ENCODE data around the gene SPPL2B.
"Not testable (repeated sequence)": the region's sequence is repeated elsewhere in the genome, so short reads cannot be mapped to it uniquely, and the experiment has no call there.

The SPPL2B gene

DNA sequence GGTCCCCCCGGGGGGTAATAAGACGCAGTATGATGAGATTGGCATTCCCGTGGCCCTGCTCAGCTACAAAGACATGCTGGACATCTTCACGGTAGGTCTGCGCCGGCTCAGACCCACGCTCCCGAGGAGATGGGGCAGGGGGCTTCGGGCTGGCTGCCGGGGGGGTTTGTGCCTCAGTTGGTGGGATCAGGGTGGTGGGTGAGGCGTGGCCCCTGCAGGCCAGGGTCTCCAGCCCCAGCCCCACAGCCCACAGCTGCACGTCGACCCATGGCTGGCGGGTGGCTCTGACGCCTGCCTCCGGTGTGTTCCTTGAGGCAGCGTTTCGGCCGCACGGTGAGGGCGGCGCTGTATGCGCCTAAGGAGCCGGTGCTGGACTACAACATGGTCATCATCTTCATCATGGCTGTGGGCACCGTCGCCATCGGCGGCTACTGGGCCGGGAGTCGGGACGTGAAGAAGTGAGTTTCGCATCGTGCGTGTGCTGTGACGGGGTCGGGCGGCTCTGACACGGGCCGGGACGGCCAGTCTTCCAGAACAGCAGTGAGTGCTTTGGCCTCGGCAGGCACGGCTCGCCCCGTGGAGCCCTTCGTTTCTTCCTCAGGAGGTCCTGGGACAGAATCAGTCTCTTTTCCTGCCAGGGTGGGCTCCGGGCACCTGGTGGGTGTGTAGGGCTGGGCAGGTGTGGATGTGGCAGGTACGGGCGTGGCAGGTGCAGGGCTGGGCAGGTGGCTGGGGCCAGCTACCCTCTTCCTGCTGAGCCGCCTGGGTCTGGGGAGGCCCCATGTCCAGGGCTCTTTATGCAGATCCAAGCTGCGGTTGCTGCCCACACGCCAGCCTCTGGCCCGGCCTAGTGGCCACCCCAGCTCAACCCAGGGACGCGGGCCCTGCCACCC is 10.5 kb downstream of the SPPL2B start:
- no peak for DNase-seq

- DNase-seq = no peak
Measured at GRCh38 chr19:2339644-2340310, 11.3 kb downstream of the SPPL2B start.

DNA sequence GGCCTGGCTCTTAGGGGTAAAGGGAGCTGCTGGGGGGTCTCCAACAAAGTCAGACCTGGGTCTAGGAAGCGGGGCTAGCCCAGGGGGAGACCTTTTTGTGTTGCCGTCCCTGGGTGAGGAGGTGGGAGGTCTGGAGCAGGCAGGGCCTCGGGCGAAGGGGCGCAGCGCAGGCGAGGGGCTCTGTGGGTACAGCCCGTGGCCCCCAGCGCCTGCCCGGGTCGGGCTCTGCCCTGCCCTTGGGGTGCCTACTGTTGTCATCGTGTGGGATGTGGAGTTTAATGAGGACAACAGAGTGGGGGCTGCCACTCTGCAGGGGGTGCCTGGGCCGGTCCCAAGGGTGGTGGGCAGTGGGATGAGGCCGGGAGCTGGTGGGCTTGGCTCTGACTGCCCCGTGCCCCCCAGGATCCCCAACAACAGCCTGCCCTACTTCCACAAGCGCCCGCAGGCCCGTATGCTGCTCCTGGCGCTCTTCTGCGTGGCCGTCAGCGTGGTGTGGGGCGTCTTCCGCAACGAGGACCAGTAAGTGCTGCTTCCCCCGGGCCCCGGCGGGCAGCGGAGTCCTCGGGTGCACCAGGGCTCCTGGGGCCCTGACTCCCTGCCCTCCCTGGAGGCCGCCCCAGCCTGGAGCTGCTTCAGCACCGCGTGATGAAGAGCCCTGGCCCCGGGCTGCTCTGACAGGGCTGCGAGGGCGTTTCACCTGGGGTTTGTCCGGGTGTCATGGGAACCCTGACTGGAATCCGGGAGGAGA is 12.2 kb downstream of the SPPL2B start:
- no peak for DNase-seq

GRCh38 chr19:2341244-2341751 is 12.8 kb downstream of the SPPL2B start:
- DNase-seq = no peak

- DNase-seq = no peak
Measured at GRCh38 chr19:2341982-2342381, 13.5 kb downstream of the SPPL2B start.

GRCh38 chr19:2342656-2343288 is 14.3 kb downstream of the SPPL2B start:
- no peak for DNase-seq

DNA sequence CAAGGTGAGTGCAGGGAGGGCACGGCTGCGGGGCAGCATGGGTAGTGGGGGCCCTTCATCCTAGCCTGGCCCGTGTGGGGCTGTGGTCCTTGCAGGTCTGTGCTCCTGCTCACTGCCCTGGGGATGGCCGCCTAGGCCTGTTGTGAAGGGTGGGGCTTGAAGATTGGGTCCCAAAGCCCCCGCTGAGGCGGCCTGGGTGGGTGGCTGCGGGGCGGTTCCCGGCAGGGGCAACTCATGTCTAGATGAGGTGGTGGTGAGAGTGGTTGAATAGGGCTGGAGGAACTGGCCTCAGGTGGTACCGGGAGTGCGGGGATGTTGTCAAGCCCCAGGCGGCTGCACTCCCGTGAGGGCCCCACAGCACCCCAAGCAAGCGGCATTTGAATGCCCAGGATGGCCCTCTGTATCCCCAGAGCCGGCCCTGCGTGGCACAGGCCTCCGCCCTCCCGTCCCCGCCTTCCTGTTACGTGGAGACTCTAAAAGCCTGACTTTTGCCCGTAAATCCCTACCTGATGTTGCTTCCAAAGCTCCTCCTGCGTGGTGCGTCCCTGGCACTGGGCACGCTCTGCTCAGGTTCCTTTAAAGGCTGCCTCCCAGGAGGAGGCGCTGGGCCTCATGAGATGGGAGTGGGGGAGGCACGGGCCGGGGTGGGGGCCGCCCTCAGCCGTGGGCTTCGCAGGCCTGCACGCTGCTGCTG is 15.0 kb downstream of the SPPL2B start:
- DNase-seq = no peak

- DNase-seq = no peak
Measured at GRCh38 chr19:2344381-2344870, 15.9 kb downstream of the SPPL2B start.

GRCh38 chr19:2345076-2345475 is 16.6 kb downstream of the SPPL2B start:
- no peak for DNase-seq

DNA sequence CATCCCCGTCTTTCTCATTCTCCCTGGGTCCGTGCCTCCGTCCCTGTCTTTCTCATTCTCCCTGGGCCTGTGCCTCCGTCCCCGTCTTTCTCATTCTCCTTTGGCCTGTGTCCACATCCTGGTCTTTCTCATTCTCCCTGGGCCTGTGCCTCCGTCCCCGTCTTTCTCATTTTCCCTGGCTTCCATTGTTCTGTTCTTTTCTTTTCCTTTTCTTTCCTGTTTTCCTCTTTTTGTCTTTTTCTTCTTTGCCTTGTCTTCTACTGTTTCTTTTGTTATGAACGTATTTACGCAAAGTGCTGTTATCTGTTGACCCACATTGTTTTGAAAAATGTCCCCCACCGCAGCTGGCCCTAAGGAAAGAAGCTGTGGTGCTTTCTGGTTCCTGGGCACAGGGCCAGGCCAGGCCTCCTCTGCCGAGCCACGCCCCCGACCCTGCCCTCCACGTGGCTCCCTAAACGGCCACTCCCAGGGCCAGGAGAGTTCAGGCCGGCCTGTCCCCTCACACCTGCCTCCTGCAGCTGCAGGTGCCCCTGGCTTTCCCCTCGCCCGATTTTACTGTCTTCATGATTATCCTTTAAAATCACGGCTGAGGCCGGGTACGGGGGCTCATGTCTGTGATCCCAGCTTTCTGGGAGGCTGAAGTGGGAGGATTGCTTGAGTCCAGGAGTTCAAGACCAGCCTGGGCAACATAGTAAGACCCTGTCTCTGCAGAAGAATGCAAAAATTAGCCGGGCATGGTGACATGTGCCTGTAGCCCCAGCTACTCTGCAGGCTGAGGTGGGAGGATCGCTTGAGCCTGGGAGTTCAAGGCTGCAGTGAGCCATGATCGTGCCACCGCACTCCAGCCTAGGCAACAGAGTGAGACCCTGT is 17.5 kb downstream of the SPPL2B start:
- peak; percentile 16 for DNase-seq

DNA sequence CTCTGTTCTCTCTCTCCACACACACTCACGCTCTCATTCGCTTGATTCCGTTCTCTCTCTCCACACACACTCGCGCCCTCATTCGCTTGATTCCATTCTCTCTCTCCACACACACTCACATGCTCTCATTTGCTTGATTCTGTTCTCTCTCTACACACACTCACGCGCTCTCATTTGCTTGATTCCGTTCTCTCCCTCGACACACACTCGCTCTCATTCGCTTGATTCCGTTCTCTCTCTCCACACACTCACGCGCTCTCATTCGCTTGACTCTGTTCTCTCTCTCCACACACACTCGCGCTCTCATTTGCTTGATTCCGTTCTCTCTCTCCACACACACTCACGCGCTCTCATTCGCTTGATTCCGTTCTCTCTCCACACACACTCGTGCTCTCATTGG is 21.3 kb downstream of the SPPL2B start:
- DNase-seq = not testable (repeated sequence)

- no peak for DNase-seq
Measured at GRCh38 chr19:2350656-2351055, 22.2 kb downstream of the SPPL2B start.

- no peak for DNase-seq
Measured at GRCh38 chr19:2351591-2351990, 23.1 kb downstream of the SPPL2B start.

DNA sequence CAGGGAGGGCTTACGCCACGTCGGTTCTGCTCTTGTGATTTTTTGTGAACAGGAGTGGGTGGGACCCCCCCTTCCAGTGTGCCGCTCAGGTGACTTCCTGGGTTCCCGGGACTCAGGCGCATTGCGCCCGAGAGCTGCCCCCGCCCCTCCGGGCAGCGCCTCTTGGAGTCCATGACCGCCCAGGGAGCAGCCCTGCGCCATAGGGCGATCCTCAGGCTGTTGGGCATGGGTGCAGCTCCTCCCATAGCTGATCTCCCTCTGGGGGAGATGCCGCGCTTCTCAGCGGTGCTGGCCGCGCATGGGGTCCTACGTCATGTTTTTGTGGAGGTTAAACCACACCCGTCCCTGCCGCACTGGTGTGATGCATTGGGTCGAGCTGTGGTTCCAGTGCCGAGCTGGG is 23.6 kb downstream of the SPPL2B start:
- no peak for DNase-seq

GRCh38 chr19:2353159-2353886 is 24.8 kb downstream of the SPPL2B start:
- no peak for DNase-seq

DNA sequence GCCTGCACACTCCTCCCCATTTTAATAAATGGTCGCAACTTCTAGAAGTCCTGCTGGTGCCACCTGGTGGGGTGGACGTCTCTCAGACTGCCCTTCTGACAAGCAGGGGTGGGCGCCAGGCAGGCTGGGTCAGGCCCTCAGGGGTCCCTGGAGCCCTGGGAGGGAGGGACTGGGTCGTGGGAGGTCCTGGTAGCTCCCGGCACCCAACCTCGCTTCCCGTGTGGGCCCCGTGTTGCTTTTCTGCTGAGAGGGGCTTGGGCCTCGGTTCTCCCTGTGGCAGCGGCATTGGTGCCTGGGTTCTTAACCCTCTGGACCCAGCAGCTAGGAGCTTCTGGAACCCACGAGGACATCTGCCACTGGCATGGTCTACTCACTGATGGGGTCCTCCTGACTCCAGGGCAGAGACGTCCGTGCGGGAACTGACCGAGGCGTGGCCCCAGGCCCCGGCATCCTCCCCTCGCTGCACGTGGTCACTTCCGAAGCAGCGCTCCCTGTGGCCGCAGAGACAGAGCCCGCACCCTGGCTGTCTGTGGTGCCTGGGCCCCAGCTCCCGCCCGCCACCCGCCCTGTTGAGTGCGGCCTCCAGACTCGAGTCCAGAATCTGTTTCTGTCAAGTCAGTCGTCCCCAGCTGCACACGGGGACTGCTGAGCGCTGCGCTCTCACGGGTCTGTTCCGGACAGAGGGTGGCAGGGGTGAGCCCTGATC is 25.6 kb downstream of the SPPL2B start:
- no peak for DNase-seq

GRCh38 chr19:2354670-2355069 is 26.2 kb downstream of the SPPL2B start:
- DNase-seq = no peak

DNA sequence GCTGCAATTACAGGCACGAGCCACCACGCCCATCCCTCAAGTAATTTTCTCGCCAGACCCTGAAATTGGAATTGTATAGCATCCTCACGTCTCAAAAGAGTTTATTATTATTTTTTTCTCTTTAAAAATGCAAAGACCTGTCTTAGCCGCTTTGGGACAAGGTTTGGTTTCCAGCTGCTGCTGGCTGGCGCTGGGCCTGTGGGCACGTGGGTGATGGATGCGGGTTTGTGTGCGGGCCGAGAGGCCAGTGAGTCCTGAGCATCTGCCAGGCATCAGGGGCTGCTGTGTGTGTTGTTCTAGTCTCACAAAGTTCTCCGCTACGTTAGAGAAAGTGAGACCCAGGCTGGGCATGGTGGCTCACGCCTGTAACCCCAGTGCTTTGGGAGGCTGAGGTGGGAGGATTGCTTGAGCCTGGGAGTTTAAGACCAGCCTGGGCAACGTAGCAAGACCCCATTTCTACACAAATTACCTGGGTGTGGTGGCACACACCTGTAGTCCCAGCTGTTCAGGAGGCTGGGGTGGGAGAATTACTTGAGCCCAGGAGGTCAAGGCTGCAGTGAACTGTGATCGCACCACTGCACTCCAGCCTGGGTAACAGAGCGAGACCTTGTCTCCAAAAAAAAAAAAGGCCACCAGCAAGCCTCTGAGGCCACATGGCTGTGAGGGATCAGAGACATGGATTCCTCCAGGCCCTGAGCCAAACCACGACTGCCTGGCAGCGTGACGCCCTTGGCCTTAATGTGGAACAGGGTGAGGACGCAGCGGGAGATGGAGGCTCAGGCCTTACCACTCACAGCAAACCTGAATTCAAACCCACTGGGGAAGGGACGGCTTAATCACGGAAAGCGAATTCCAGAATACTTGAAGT is 26.9 kb downstream of the SPPL2B start:
- no peak for DNase-seq
